Measurements from ENCODE around the gene LIN52.

GRCh38 chr14:74204491-74204890, 119.7 kb downstream of the LIN52 start:
- TF ChIP-seq, protein P1, sequence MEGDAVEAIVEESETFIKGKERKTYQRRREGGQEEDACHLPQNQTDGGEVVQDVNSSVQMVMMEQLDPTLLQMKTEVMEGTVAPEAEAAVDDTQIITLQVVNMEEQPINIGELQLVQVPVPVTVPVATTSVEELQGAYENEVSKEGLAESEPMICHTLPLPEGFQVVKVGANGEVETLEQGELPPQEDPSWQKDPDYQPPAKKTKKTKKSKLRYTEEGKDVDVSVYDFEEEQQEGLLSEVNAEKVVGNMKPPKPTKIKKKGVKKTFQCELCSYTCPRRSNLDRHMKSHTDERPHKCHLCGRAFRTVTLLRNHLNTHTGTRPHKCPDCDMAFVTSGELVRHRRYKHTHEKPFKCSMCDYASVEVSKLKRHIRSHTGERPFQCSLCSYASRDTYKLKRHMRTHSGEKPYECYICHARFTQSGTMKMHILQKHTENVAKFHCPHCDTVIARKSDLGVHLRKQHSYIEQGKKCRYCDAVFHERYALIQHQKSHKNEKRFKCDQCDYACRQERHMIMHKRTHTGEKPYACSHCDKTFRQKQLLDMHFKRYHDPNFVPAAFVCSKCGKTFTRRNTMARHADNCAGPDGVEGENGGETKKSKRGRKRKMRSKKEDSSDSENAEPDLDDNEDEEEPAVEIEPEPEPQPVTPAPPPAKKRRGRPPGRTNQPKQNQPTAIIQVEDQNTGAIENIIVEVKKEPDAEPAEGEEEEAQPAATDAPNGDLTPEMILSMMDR (IDR thresholded peaks at IDR 0.05; ENCODE audit: low read depth, low read length), result no peak
- TF ChIP-seq EZH2phosphoT487 (IDR thresholded peaks at IDR 0.05; ENCODE audit: low read depth), result no peak

All from OCI-LY3 (cell line).